Measurements from ENCODE around the gene ITPA.

Gene ITPA

GRCh38 chr20:3164763-3165410 is 44.4 kb upstream of the ITPA start:
- no peak for DNase-seq (ENCODE audit: low spot score)
- Histone ChIP-seq H3K4me3 (no peak overlapping the region), H3K27ac (no peak overlapping the region)
- no peak for TF ChIP-seq CTCF (IDR thresholded peaks at IDR 0.05)

GRCh38 chr20:3165473-3166337 is 43.6 kb upstream of the ITPA start:
- TF ChIP-seq CTCF (IDR thresholded peaks at IDR 0.05) = no peak
- no peak overlapping the region for H3K4me3 ChIP-seq
- no peak overlapping the region for H3K27ac ChIP-seq
- DNase-seq (ENCODE audit: low spot score) = no peak

- no peak for DNase-seq (ENCODE audit: low spot score)
- no peak overlapping the region for H3K27ac ChIP-seq
- no peak overlapping the region for H3K4me3 ChIP-seq
- TF ChIP-seq CTCF (IDR thresholded peaks at IDR 0.05) = no peak
Measured at GRCh38 chr20:3166338-3166912, 42.9 kb upstream of the ITPA start.

GRCh38 chr20:3166913-3167342 is 42.4 kb upstream of the ITPA start:
- DNase-seq (ENCODE audit: low spot score) = no peak
- no peak overlapping the region for H3K27ac ChIP-seq
- no peak overlapping the region for H3K4me3 ChIP-seq
- no peak for TF ChIP-seq CTCF (IDR thresholded peaks at IDR 0.05)

GRCh38 chr20:3167738-3168078 is 41.6 kb upstream of the ITPA start:
- no peak overlapping the region for H3K27ac ChIP-seq

GRCh38 chr20:3168079-3168828 is 41.0 kb upstream of the ITPA start:
- no peak overlapping the region for H3K27ac ChIP-seq
- H3K4me3 ChIP-seq = no peak overlapping the region

More at GRCh38 chr20:3167738-3168078, 41.6 kb upstream of the ITPA start:
- TF ChIP-seq CTCF (IDR thresholded peaks at IDR 0.05) = no peak
- no peak for DNase-seq (ENCODE audit: low spot score)
- no peak overlapping the region for H3K4me3 ChIP-seq

More at GRCh38 chr20:3168079-3168828, 41.0 kb upstream of the ITPA start:
- DNase-seq (ENCODE audit: low spot score) = no peak
- TF ChIP-seq CTCF (IDR thresholded peaks at IDR 0.05) = no peak

Data from coronary artery (tissue), 2 donors.